B cell (primary cell): ENCODE measurements around the gene KLHL1. TPM values are rescaled to one million over a fixed set of nuclear protein-coding genes. Genes with fewer than 3 reads are reported as not detected.

ENCODE experiments used
- ATAC-seq: fragments of 200-7000 bp; cut with Tn5 transposase; one replicate; pipeline ENCODE4 v1.10.0; 2021; ENCODE audit warnings: low read depth, mild to moderate bottlenecking, moderate number of reproducible peaks, moderate library complexity
- CTCF ChIA-PET: fragments of 350-600 bp; sonication (Branson Sonifier 250); formaldehyde crosslinking; loops from one replicate; lab custom pipeline; 2021; ENCODE audit warnings: antibody characterized with exemption, inconsistent platforms; lab: Charles Lee
- POLR2A ChIA-PET: fragments of 350-600 bp; sonication (Branson Sonifier 250); formaldehyde crosslinking; loops from one replicate; lab custom pipeline; 2021; ENCODE audit warnings: antibody characterized with exemption; lab: Charles Lee
- DNase-seq: peaks from one replicate; pipeline ENCODE4 v3.0.0; 2013
- H2AFZ ChIP-seq: 2 replicates; pipeline ENCODE4 v1.6.1; 2012; ENCODE audit warnings: mild to moderate bottlenecking, low read depth, low read length; ENCODE audit not compliant: insufficient read depth, poor library complexity, severe bottlenecking
- H3K27ac ChIP-seq, 2 donors: 1 replicate in 1 of 2; 2 replicates in 1 of 2; pipeline ENCODE4 v1.5.1; 2012 to 2013; ENCODE audit warnings: low read length in 2 of 2, mild to moderate bottlenecking in 2 of 2, moderate library complexity in 1 of 2
- H3K27me3 ChIP-seq, 4 experiments: fragments of 200-600 bp in 1 of 4; sonication (generic) in 1 of 4; replicated peaks in 1 of 4; 1 replicate in 2 of 4; 2 replicates in 2 of 4; pipeline versions ENCODE4 v1.6.1 to v1.7.0; 2013 to 2016; ENCODE audit warnings: low read length in 3 of 4, mild to moderate bottlenecking in 2 of 4, mixed read lengths in 1 of 4, moderate library complexity in 1 of 4; ENCODE audit not compliant: insufficient read depth in 4 of 4, control insufficient read depth in 3 of 4; ENCODE audit errors: control extremely low read depth in 1 of 4
- H3K36me3 ChIP-seq, 2 experiments: replicated peaks in 1 of 2; 1 replicate in 1 of 2; 2 replicates in 1 of 2; pipeline versions ENCODE4 v1.6.1 to v1.7.1; 2013; ENCODE audit warnings: low read length in 1 of 2; ENCODE audit not compliant: insufficient read depth in 2 of 2, control insufficient read depth in 1 of 2; ENCODE audit errors: control extremely low read depth in 1 of 2, extremely low read depth in 1 of 2
- H3K4me1 ChIP-seq, 2 donors: fragments of 200-600 bp in 1 of 2; sonication (generic) in 1 of 2; 1 replicate in 1 of 2; 2 replicates in 1 of 2; pipeline versions ENCODE4 v1.5.1 to v1.6.1; 2013 to 2017; ENCODE audit warnings: low read length in 2 of 2; ENCODE audit not compliant: control insufficient read depth in 2 of 2, insufficient read depth in 2 of 2
- H3K4me2 ChIP-seq: replicated peaks from 2 replicates; pipeline ENCODE3; 2012; ENCODE audit warnings: mild to moderate bottlenecking, low read depth, low read length; ENCODE audit not compliant: poor library complexity, severe bottlenecking
- H3K4me3 ChIP-seq, 5 experiments: fragments of 200-600 bp in 1 of 5; sonication (generic) in 1 of 5; 1 replicate in 3 of 5; 2 replicates in 2 of 5; pipeline versions ENCODE4 v1.5.1 to v1.7.0; 2011 to 2016; ENCODE audit warnings: low read length in 4 of 5, mild to moderate bottlenecking in 4 of 5, low read depth in 2 of 5, control low read depth in 1 of 5, moderate library complexity in 1 of 5; ENCODE audit not compliant: insufficient read depth in 1 of 5; ENCODE audit errors: control extremely low read depth in 1 of 5, extremely low read depth in 1 of 5
- H3K79me2 ChIP-seq: fragments of 200-600 bp; sonication (generic); one replicate; pipeline ENCODE4 v1.6.0; 2016; ENCODE audit warnings: low read length; ENCODE audit not compliant: control insufficient read depth, insufficient read depth
- H3K9ac ChIP-seq: fragments of 200-600 bp; sonication (generic); 2 replicates; pipeline ENCODE4 v1.6.1; 2017; ENCODE audit warnings: mild to moderate bottlenecking, low read length, moderate library complexity
- H3K9me3 ChIP-seq, 3 donors: one replicate each; pipeline versions ENCODE4 v1.6.1 to v1.7.1; 2013; ENCODE audit warnings: low read length in 2 of 3; ENCODE audit not compliant: control insufficient read depth in 2 of 3, insufficient read depth in 1 of 3; ENCODE audit errors: control extremely low read depth in 1 of 3
- H4K20me1 ChIP-seq: 2 replicates; pipeline ENCODE4 v1.6.0; 2012; ENCODE audit warnings: mild to moderate bottlenecking, low read length; ENCODE audit not compliant: insufficient read depth, control insufficient read depth, poor library complexity, severe bottlenecking
- H3K27ac Mint-ChIP-seq: one replicate; pipeline ENCODE4 v1.8.0; 2021; ENCODE audit warnings: mixed read lengths
- H3K27me3 Mint-ChIP-seq: one replicate; pipeline ENCODE4 v1.8.0; 2021; ENCODE audit warnings: mixed read lengths
- H3K4me1 Mint-ChIP-seq: one replicate; pipeline ENCODE4 v1.8.0; 2021; ENCODE audit warnings: mixed read lengths
- H3K4me3 Mint-ChIP-seq: one replicate; pipeline ENCODE4 v1.8.0; 2021; ENCODE audit warnings: mixed read lengths
- H3K9me3 Mint-ChIP-seq: one replicate; pipeline ENCODE4 v1.8.0; 2022; ENCODE audit warnings: mixed read lengths; ENCODE audit not compliant: insufficient read depth
- CTCF ChIP-seq: fragments of 200-600 bp; IDR thresholded peaks from one replicate; pipeline ENCODE4 v1.8.0; 2022; ENCODE audit warnings: antibody characterized with exemption, mild to moderate bottlenecking
- EZH2 ChIP-seq: IDR thresholded peaks from 2 replicates; pipeline ENCODE4 v1.6.1; 2012; ENCODE audit warnings: borderline replicate concordance, low read depth, mild to moderate bottlenecking, moderate library complexity, low read length; ENCODE audit not compliant: insufficient read depth, poor library complexity, severe bottlenecking
- WGBS: methylation state at CpG from one replicate; pipeline ENCODE4 v1.1.5; 2013; ENCODE audit warnings: missing lambda C conversion rate; ENCODE audit not compliant: insufficient coverage; 5-methylcytosine and 5-hydroxymethylcytosine counted together
- intact Hi-C: fragments of 100-400 bp; cut with micrococcal nuclease; formaldehyde crosslinking; loops from one replicate; pipeline ENCODE4 v1.10.0; 2022
- polyA plus RNA-seq: library from polyadenylated mRNA; depleted of rRNA; stranded (reverse); fragments of >200 nt; gene quantifications from 2 replicates; pipeline ENCODE4 v1.2.3, GENCODE V29; 2012
- small RNA-seq: library from RNA; depleted of rRNA; stranded (forward); fragments of <200 nt; gene quantifications from one replicate; pipeline ENCODE3, GENCODE V24; 2012; ENCODE audit warnings: low replicate concordance, low read depth; ENCODE audit not compliant: insufficient read length
- total RNA-seq, 2 donors: library from RNA; stranded (reverse); fragments of 120-200 nt in 1 of 2; gene quantifications; 1 replicate in 1 of 2; 2 replicates in 1 of 2; pipeline versions ENCODE4 v1.2.3 to v1.2.4, GENCODE V29; 2013 to 2022

The KLHL1 gene
- total and polyA plus RNA-seq, 2 donors (not counting 1 experiment from before 2014, with no cell fraction given) = not detected

DNA sequence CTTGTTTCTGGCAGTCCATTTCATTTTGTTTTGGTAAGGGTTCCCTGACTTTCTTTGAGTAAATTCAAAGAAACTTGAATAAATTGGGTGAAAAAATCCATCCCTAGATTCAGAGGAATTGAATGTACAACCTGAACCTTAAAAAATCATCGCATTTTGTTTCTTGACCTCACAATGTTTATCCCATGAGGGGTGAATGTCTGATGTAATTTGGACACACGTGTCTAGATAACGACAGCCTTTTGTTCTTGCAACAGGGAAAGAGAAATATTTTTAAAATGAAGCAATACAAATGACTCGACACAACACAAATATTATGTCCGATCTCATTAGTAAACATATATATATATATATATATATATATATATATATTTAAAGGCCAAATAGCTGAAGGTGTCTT, 453.9 kb downstream of the KLHL1 start:
- Histone ChIP-seq H3K9ac (no peak overlapping the region), H3K4me2 (no peak overlapping the region), H2AFZ (no peak overlapping the region), H4K20me1 (no peaks in the 10 kb centered on the region), H3K9me3 (peaks cover 0 to 4% (median 0%) of the 10 kb centered on the region in 3 donors), H3K36me3 (no peaks in the 10 kb centered on the region), H3K4me3 (no peak overlapping the region), H3K79me2 (no peaks in the 10 kb centered on the region), H3K4me1 (no peaks in the 10 kb centered on the region), H3K27me3 (no peaks in the 10 kb centered on the region), H3K27ac (no peak overlapping the region)
- ATAC-seq (no peak), DNase-seq (no peak)
- H3K9me3 Mint-ChIP-seq = peaks cover 3% of the 10 kb centered on the region
- H3K4me3 Mint-ChIP-seq = no peak overlapping the region
- H3K27ac Mint-ChIP-seq = no peak overlapping the region
- WGBS = no CpG with 5 or more reads among the region's 5 CpGs
- H3K4me1 Mint-ChIP-seq = no peaks in the 10 kb centered on the region
- no peak for TF ChIP-seq EZH2
- TF ChIP-seq CTCF = no peak
- POLR2A ChIA-PET = no interaction called here
- intact Hi-C loops = no loop called here
- no peaks in the 10 kb centered on the region for H3K27me3 Mint-ChIP-seq
- CTCF ChIA-PET = no interaction called here

Small RNAs within 50 kb of the gene (small RNA-seq; reads per million reads assigned to genes)
- gene RNY3P10 = not detected

Other genes starting within 250 kb of the KLHL1 start
- not detected in 2 replicates for gene ATXN8OS, start 626 bp downstream of the KLHL1 start, total RNA-seq
- gene ATXN8OS, start 626 bp downstream of the KLHL1 start, polyA plus RNA-seq = not detected in 2 replicates